ENCODE measurements around the gene RPTOR.

RPTOR gene

GRCh38 chr17:80905586-80906230 lies 361.1 kb downstream of the RPTOR start:
- no peak for DNase-seq

GRCh38 chr17:80906364-80907259 lies 362.0 kb downstream of the RPTOR start:
- DNase-seq, result no peak

DNA sequence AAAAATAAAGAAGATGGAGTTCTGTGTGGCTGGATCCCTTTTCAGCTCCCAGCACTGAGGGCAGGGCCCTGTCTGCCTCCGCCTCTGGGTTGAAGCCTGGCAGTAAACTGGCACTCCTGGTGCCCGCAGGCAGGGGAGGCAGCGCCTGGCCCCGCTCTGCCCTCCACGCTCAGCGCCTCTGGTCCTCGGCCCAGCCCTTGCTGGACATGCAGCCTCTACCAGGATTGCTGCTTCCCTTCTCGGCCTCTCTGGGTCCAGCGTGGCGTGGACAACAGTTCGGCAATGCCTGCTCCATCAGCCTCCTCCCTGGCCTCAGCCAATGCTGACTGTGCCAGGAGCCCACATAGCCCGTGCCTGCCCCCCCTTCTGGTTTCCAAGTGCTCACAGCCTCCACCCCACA lies 362.6 kb downstream of the RPTOR start:
- no peak for DNase-seq

DNA sequence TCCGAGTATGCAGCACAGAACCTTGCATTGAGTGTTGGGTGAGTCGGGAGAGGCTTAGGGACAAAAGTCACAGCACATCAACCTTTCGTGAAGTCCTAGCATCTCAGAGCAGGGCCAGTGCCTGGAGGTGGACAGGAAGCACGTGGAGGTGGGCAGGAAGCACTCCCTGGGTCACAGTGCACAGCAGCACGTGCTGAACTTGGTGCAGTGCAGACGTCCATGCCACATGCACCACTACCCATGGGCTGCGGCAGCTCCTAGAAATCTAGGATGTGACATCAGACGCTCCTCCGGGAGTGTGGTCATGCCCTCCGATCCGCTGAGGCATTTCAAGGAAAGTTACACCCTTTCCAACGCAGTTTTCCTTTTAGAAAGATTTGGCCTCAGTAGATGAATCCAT lies 363.6 kb downstream of the RPTOR start:
- no peak for DNase-seq

DNA sequence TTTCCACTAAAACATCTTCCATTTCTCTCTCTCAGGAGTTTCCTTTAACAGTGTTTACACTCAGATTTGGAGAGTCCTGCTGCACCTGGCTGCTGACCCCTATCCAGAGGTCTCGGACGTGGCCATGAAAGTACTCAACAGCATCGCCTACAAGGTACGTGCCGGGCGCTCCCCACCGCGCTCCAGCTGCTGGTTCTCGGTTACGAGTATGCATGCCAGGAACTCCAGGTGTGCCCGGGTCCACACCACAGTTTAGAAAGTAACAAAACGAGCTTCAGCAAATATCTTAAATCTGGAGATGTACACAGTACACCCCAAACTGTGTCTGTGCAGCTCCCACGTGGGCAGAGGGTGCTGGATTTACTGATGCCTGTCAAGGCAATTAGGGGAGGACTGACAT lies 364.1 kb downstream of the RPTOR start:
- DNase-seq, result no peak

GRCh38 chr17:80909635-80910034 lies 365.0 kb downstream of the RPTOR start:
- no peak for DNase-seq

DNA sequence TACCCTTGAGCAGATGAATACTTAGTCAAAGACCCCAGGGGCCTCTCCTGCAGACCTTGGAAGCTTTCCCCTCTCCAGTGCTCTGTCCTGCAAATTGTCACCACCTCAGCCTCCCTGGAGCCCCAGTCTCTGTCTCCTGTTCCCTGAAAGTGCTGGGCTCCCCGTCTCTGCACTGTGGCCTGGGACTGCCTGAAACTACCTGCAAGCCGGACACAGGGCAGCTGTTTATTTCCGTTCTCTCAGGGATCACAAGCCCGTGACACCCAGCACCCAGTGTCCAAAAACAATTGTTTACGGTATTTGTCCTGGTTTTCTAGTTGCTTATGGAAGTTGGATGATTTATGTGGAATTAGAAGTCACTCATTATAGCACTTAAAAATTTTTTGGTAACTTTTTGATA lies 365.4 kb downstream of the RPTOR start:
- DNase-seq, result no peak

DNA sequence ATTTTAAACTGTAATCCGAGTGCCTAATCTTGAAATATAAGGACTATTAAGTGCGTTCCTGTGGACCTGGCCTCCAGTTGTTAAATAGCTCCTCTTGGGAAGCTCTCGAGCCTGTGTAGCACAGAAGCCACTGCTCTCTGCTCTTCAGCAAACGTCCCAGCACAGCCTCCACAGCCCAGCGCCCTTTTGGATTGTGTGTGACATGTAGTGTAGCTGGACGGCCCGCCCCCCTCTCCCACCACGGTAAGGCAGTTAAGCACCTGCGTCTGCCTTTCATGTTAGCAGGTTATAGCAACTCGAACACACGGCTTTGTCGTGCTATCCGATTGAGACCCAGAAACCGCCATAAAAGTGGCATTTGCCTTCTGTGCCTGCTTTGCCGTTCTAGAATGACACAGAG lies 367.8 kb downstream of the RPTOR start:
- DNase-seq, result no peak

GRCh38 chr17:80913928-80914821 lies 369.5 kb downstream of the RPTOR start:
- DNase-seq, result no peak

DNA sequence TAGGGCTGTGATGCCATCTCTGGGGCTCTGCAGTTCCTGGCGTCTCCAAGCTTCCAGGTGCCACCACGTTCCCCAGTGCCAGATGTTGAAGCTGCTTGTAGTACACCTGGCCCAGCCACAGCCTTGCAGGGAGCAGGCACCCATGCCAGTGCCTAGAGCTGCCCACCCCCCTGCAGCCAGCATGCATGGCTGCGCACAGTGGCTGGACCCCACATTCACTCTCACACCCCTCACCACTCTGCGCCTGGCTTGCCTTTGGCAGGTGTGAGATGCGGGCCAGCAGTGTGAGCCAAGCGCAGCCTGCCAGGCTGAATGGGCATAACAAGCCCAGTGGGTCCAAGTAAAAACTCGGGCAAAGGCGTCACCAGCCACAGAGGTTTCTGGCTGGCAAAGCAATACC lies 371.6 kb downstream of the RPTOR start:
- DNase-seq, result no peak

DNA sequence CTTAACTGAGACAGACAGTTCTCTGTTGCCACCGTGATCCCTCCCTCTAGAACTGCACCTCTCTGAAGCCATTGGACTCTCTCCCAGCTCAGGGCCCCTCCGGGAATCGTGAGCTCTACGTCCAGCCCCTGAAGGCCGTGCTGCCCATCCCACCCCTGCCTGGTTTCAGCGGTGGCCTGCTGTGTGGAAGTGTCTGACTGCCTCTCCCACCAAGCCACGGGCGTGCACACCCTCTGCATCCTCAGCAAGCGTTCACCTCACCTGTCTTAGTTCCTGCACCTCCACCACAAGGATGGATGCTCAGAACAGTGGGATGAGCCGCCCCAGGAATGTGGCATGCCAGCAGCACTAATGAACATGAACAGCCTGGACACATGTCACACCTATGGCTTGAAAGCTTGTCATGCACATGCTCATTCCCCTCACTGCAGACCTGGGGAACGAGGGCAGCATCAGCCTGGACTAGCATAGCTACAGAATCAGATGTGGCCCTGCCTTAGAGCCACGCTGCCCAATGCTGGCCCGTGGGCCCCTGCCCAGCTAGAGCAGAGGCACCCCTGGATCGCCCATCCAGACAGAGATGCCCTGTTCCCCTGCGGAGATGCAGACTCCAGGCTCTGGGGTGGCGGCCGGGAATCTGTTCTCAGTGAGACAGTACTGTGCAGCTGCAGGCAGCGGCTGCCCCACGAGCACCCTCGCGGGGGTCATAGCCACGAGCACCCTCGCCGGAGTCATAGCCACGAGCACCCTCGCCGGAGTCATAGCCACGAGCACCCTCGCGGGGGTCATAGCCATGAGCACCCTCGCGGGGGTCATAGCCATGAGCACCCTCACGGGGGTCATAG lies 373.3 kb downstream of the RPTOR start:
- DNase-seq, result no peak

- no peak for DNase-seq
Measured at GRCh38 chr17:80918731-80919130, 374.1 kb downstream of the RPTOR start.

GRCh38 chr17:80919331-80920311 lies 375.0 kb downstream of the RPTOR start:
- DNase-seq, result no peak

GRCh38 chr17:80920441-80920840 lies 375.8 kb downstream of the RPTOR start:
- no peak for DNase-seq

GRCh38 chr17:80921159-80921558 lies 376.5 kb downstream of the RPTOR start:
- no peak for DNase-seq

DNA sequence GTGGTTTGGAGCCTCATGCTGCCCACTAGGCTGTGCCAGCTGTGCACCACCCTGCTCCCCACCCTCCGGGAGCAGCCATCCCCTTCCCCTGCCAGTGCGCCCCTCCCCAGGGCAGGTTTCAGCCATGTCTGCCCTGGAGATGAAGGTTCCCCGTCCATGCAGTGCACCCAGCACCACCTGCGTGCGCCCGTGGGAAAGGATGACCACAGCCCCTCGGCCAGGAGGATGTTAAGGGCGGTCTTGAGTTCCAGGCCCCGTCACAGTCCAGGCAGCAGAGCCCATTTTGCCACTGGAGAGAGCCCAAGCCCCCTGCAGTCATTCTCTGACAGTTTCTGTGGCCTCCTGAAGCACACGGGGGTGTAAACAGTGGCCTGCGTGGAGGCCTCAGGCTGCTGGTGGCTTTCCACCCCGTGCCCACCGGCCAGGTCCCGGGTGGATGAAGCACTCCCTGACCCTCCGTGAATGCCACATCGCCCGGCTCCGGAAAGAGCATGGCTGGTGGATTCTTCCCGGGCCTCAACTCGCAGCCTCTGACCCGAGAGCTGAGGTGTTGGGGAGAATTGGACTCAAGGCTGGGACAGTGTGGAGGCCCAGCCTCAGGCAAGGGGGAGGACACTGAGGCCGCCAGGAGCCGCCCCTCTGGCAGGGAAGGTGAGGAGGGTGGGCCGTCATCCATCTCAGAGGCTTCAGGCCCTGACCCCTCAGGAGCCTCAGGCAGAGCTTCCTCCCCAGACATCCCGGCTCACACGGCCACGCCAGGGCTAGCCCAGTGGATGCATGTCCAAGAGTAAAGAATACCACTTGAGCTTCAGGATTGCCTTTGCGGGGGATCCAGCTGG lies 377.3 kb downstream of the RPTOR start:
- DNase-seq, result no peak

- DNase-seq, result no peak
Measured at GRCh38 chr17:80922580-80923160, 378.0 kb downstream of the RPTOR start.

- no peak for DNase-seq
Measured at GRCh38 chr17:80923211-80924110, 378.8 kb downstream of the RPTOR start.
